Astrocyte (in vitro differentiated cells and primary cell): ENCODE measurements around the gene RAPGEF3.

ENCODE experiments used
- EZH2 ChIP-seq: IDR thresholded peaks from 2 replicates; pipeline ENCODE4 v1.6.1; 2012; ENCODE audit warnings: mild to moderate bottlenecking, low read length, inconsistent platforms; ENCODE audit not compliant: insufficient read depth
- TF ChIP-seq, protein P1 (sequence below): IDR thresholded peaks from 2 replicates; pipeline ENCODE4 v1.5.1; 2011; ENCODE audit warnings: low read depth, mild to moderate bottlenecking, inconsistent platforms, low read length, moderate library complexity; ENCODE audit not compliant: insufficient read depth

DNA sequence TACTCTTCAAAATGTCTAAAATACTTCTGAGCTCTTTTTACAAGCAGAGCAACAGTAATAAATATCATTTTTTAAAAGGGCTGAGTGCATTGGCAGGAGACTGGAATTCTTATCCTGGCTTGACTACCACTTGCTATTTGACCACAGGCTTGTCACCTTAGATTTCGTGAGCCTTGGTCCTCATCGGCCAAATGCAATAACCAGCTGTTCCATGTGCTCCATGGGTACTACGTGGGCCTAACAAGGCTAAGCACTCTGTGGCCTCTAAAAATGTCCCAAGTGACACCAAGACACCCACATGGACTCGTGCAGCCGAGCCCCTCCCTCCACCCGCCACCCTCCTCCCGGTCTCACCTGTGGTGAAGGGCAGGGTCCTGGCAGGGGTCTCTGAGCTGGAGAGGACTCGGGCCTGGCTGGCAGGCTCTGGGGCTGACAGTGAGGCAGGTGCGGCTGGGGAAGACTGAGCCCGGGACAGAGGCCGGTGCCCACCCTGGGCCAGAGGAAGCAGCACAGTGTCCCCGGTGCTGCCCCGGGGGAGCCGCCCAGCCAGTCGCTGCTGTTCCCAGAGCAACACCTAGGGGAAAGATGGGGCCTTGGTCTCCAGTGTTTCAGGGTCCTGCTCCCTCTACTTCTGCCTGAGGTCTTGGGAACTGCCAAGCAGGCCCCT, 34.5 kb upstream of the RAPGEF3 start:
- TF ChIP-seq, protein P1, sequence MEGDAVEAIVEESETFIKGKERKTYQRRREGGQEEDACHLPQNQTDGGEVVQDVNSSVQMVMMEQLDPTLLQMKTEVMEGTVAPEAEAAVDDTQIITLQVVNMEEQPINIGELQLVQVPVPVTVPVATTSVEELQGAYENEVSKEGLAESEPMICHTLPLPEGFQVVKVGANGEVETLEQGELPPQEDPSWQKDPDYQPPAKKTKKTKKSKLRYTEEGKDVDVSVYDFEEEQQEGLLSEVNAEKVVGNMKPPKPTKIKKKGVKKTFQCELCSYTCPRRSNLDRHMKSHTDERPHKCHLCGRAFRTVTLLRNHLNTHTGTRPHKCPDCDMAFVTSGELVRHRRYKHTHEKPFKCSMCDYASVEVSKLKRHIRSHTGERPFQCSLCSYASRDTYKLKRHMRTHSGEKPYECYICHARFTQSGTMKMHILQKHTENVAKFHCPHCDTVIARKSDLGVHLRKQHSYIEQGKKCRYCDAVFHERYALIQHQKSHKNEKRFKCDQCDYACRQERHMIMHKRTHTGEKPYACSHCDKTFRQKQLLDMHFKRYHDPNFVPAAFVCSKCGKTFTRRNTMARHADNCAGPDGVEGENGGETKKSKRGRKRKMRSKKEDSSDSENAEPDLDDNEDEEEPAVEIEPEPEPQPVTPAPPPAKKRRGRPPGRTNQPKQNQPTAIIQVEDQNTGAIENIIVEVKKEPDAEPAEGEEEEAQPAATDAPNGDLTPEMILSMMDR = no peak
- TF ChIP-seq EZH2 = no peak
